Fibroblast of lung (primary cell): ENCODE measurements around the gene LETMD1.

Source experiments
- CTCF ChIP-seq, 2 donors: IDR thresholded peaks in 1 of 2; conservative IDR thresholded peaks in 1 of 2; 1 replicate in 1 of 2; 2 replicates in 1 of 2; pipeline ENCODE4 v1.5.1; 2011 to 2012; ENCODE audit warnings: low read length in 2 of 2, control low read depth in 1 of 2, inconsistent platforms in 1 of 2, low read depth in 1 of 2, mild to moderate bottlenecking in 1 of 2
- EZH2 ChIP-seq: IDR thresholded peaks from 2 replicates; pipeline ENCODE4 v1.5.1; 2012; ENCODE audit warnings: low read length, control low read depth, mild to moderate bottlenecking; ENCODE audit errors: missing control alignments

GRCh38 chr12:51011955-51012354 is 36.2 kb upstream of the LETMD1 start:
- no peak for TF ChIP-seq CTCF (conservative IDR thresholded peaks at IDR 0.05 in 1 of 2, IDR thresholded peaks at IDR 0.05 in 1 of 2; ENCODE audit: low read depth in 1 of 2, low read length in 2 of 2)
- TF ChIP-seq EZH2: no peak
